ENCODE measurements around the gene CELF5.
"Not testable (repeated sequence)": the region's sequence is repeated elsewhere in the genome, so short reads cannot be mapped to it uniquely, and the experiment has no call there.

The CELF5 gene

DNA sequence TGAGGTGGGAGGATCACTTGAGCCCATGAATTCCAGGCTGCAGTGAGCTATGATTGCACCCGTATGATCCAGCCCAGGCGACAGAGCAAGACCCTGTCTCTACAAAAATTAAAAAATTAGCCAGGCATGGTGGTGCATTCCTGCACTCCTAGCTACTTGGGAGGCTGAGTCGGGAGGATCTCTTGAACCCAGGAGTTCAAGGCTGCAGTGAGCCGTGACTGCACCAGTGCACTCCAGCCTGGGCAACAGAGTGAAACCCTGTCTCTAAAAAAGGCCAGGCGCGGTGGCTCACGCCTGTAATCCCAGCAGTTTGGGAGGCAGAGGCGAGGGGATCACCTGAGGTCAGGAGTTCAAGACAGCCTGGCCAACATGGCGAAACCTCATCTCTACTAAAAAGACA, 118.5 kb downstream of the CELF5 start:
- DNase-seq; H3K36me3 Mint-ChIP-seq (ENCODE audit: low read depth); H3K9me3 Mint-ChIP-seq; H3K27ac Mint-ChIP-seq; H3K27me3 Mint-ChIP-seq; H3K4me3 Mint-ChIP-seq: not testable (repeated sequence)
- peaks cover 10% of the 10 kb centered on the region for H3K4me1 Mint-ChIP-seq (ENCODE audit: low read depth)

DNA sequence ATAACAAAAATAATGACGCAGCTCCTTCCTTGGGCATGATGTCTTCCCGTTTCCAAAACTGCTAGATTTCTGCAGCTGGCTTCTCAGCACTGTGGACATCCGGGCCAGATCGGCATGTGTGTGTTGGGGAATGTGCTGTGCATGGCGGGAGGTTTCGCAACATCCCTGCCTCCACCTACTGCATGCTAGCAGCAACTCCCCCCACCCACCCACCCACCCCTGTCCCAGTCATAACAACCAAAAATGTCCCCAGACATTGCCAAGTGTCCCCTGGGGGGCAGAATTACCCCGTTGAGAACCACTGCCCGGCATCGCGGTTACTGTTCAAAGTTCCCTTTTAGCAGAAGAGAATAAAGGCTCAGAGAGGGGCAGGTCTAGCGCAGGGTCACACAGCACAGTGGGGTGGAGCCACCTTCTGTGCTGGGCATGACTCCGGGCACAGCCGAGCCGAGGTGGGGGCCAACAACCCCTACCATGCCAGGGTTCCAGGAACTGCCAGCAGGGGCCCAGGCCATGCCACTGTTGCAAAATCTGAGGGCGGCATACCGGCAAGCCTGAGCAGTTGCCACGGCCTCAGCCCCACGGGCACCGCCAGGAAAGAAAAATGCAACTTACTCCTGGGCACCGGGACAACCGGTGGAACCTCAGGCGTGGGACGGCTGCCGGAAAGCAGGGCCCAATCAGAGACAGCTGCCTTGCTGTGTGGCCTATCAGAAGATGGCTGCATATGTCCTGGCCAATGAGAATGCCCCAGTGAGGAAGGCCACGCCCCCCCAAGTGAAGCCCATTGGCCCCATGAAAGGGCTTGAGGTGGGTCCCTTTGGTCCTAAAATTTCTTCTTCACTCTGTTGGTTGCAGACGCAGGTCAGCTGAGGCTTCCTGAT, 119.4 kb downstream of the CELF5 start:
- DNase-seq, result peak; percentile 55
- Mint-ChIP-seq H3K4me1 (ENCODE audit: low read depth) (peaks cover 4% of the 10 kb centered on the region), H3K27me3 (no peaks in the 10 kb centered on the region), H3K9me3 (no peaks in the 10 kb centered on the region), H3K27ac (no peak overlapping the region), H3K36me3 (ENCODE audit: low read depth) (no peaks in the 10 kb centered on the region), H3K4me3 (peak overlapping the region; percentile 20)

GRCh38 chr19:3344608-3345598, 120.4 kb downstream of the CELF5 start:
- Mint-ChIP-seq H3K27me3 (no peaks in the 10 kb centered on the region), H3K27ac (no peak overlapping the region), H3K4me3 (no peak overlapping the region), H3K4me1 (ENCODE audit: low read depth) (peaks cover 3% of the 10 kb centered on the region), H3K9me3 (no peaks in the 10 kb centered on the region), H3K36me3 (ENCODE audit: low read depth) (no peaks in the 10 kb centered on the region)
- DNase-seq, result no peak

DNA sequence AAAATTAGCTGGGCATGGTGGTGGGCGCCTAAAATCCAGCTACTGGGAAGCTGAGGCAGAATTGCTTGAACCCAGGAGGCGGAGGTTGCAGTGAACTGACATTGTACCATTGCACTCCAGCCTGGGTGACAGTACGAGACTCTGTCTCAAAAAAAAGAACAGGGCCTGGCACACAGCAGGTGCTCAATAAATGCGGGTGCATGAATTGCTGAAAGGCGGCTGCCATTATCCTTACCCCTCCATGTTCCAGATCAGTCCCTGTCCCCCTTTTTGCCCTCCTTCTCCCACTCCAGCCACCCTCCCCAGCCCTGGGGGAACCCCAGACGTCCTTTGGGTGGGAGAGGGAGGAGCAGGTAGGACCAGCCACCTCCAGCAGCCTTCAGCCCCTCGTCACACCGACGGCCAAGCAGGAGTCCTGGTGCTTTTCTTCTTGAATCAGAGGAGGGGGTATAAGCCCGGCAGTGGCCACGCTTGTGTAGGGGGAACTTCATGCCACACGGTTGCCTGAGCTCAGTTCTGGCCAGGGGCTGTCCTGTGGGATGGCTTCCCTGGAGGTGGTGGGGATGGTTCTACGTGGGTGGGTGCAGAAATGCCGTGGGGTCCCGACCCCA, 121.5 kb downstream of the CELF5 start:
- DNase-seq, result no peak
- H3K36me3 Mint-ChIP-seq (ENCODE audit: low read depth), result no peaks in the 10 kb centered on the region
- H3K9me3 Mint-ChIP-seq, result no peaks in the 10 kb centered on the region
- no peak overlapping the region for H3K27ac Mint-ChIP-seq
- no peaks in the 10 kb centered on the region for H3K27me3 Mint-ChIP-seq
- no peak overlapping the region for H3K4me3 Mint-ChIP-seq
- peaks cover 3% of the 10 kb centered on the region for H3K4me1 Mint-ChIP-seq (ENCODE audit: low read depth)

Measured in activated T-cell treated with anti-CD3 and anti-CD28 coated beads, Interleukin-2, amount 50 U/mL, for 24 hours (primary cell).